NCI-H1436 (cell line): ENCODE results near the gene HYDIN.
"Not testable (repeated sequence)": the region's sequence is repeated elsewhere in the genome, so short reads cannot be mapped to it uniquely, and the experiment has no call there.

Experiments used
- DNase-seq: peaks from one replicate; lab custom pipeline; 2025; lab: John Stamatoyannopoulos, UW

The HYDIN gene

DNA sequence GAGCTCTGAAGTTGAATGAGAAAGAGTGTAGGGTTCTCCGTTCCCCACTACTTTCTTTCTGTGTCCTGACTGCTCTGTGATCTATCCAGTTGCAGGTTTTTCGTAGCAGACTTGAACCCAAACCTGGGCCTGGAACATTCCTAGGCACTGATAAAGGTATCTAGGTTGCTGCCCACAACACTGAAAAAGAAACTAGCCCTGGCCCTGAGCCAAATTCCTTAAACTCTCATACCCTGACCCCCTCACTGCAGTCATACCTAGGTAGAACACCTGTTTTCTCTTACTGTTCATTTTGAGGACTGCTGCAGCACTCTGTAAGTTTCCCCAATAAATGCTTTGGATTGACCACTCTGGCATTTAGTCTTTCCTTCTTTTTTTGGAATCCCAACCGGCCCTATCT, 5.4 kb downstream of the HYDIN start:
- no peak for DNase-seq

DNA sequence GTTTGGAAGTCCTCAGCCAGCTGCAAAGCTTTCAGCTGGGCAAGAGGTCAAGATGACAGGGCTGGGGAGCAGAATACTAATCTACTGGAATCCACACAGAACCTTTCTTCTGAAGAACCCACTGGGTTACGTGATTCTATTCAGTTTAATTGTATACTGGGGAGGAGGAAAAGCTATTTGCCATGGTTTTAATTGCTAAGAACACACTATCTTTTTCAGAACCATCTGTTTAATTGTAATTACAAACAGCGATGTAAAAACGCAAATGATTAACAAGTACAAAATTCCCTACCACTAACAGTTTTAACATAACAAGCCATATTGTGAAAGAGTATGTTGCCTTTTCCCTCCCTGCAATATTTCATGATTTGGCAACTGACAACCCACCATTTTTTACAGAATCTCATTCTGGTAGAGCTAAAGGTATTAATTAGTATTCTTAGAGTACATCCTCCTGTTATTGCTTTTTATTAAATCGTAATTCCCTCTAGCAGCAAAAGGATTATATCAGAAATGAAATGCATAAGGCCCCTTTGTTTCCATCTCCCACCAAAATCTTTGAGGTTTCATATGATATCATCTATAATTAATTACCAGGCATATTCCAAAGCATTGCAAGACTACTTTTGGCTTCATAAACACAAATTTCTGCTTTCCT, 12.1 kb downstream of the HYDIN start:
- DNase-seq: no peak

DNA sequence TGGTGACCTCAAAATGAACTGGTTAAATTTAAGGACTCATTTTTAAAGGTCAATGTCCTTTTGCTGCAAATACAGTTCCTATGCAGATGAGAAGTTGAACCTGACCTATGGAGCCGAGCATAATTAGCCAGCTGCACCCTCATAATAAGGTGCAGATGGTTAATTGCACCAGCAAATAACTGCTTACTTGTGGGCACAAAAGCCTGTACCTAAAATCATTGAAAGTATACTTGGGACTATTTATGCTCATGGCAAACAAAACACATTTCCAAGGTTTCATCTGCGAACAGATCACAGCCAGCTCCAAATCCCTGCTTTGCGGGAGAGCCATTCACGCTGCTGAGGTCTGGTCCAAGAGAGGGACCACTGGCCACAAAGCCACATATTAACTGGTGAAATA, 13.0 kb downstream of the HYDIN start:
- DNase-seq: peak; percentile 1

DNA sequence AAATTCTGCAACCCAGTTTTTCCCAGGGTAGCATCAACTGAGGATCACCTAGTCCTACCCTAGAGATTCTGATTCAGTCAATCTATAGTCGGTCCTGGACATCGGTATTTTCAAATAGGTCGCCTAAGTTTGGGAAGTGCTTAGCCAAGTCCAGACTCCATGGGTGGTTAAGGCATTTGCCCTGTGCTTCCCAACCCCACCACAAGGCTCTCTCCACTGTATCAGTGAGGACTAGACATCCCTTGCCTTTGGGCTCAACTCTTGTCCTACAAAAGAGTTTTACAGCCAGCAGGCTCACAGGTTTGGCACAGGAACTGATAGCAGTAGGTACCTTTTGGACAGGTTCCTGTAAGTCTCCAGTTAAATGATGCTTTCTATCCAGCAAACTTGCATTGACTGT, 13.8 kb downstream of the HYDIN start:
- no peak for DNase-seq

DNA sequence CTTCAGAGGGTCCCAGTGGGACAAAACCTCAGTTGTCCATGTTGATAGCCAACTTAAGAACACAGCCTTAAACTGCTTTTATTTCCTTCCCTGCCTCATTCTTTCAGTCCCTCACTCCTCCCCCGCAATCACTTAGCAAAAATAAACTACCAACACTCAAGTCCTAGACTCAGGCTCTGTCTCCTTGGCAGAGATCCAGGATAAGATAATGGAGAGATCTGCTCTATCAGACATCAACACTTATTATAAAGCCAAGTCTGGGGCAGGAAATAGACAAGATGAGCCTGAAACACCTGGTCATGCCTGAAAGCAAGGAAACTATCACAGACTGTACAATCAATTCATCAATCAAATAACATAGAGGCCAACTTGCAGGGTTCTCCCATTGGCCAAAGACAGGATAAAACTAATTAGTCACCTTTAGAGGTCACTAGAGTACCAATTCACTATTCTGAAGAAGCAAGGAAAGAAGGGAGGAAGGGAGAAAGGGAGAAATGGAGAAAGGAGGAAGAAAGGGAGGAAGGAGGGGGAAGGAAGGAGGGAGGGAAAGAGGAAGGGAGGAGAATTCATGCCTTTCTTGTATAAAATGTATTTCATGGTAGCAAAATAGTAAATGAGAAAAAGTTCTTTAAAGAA, 15.7 kb downstream of the HYDIN start:
- DNase-seq: peak; percentile 7

DNA sequence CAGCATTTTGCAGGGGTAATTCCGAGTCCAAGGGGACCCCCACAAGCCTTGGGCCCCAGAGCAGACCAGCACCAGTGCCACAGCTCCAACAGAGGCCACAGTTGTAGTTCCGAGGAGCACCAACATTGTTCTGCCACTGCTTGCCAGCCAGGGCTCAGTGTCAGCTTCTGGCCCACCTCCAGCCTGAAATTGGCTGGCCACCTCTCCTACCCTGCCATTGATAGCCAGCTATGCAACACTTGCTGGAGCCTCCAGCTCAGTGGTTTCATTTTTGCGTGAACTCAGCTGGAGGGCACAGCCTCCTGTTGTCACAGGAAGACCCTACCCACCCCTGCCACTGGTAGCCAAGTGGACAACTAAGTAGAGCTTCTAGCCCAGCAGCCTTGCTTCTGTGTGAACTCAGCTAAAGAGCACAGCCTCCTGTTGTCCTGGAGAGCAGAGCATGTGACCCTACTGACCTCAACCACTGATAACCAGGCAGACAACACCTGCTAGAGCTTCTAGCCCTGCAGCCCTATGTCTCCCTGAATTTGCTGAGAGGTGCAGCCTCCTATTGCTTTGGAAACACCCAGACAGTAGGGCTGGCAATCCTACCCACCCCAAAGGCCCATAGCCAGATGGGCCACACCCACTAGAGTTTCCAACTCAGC, 24.9 kb downstream of the HYDIN start:
- DNase-seq: no peak

DNA sequence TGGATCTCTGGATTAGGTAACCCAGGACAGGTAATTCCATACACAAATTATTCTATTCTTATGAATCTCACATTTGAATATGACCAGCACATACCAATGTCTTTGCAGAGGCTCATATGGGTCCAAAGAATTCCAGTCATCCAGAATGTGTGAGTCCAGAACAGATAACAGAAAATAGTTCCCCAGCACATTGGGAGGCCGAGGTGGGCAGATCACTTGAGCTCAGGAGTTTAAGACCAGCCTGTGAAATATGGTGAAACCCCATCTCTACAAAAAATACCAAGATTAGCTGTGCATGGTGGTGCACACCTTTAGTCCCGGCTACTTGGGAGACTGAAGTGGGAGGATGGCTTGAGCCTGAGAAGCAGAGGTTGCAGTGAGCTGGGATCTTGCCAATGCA, 26.9 kb downstream of the HYDIN start:
- DNase-seq: no peak

DNA sequence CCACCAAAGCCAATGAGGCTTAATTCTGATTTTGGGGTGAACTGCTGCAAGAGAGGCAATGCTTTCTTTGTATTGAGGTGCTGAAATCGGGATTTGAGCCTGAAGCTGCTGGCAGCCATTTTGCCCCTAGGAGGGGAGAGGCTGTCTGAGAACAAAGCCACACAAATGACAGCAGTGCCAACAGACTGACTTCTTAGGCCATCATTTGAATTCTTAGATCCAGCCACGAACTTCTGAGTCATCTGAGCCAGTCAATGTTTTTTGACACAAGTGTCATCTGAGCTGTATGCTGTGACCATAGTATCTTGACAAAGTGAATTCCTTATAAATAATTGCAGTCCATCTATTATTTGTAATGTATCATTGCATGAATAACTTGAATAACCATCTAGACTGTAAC, 29.0 kb downstream of the HYDIN start:
- no peak for DNase-seq

DNA sequence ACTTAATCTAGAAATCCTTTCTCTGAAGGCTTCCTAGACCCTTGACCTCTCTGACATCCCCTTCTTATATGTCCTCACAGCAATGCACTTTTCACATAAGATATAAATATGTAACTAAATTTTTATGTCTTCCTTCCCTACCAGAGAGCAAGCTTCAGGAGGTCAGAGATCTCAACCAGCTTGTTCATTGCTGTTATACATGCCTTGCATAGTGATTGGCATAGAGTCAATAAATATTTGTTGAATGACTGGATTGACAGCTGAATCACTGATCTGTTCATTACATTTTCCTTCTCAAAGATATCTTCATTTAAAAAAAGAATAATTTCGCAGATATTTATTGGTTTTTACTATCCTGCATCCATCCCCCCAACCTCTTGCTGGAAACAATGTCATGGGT, 29.5 kb downstream of the HYDIN start:
- no peak for DNase-seq

DNA sequence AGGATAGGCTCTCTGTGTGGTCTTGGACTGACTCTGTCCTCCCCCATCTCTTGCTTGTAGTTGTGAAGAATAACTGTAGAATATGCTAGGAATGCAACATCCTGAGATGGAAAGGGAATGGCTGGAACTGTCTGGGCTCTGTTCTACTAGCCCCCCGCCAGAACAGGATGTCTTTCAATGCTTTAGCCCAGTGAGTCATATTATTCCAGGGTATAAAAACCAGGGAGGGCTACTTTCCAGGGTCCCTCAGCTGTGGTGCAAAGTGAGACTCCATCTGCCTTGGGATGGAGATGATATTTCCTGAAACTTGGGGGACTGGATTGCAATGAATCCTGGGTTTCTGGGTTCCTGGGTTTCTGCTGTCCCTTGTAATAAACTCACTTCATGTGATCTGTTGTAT, 32.1 kb downstream of the HYDIN start:
- DNase-seq: no peak

DNA sequence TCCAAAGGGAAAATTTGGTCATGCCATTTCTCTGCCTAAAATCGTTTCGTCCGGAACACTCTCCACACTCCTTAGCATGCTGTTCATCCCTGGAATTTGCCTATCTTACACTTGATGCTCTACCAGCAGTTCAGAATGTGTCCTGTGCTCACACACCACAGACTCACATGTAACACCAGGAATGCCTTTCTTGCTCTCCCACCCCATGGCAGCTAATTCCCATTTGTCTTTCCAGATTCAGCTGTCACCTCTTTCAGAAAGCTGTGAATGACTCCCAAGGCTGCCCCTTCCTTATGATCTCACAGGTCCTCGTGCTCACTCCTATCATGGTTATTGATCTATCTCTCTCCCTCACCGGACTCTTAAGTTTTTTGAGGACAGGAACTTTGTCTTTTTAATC, 38.1 kb downstream of the HYDIN start:
- DNase-seq: no peak

DNA sequence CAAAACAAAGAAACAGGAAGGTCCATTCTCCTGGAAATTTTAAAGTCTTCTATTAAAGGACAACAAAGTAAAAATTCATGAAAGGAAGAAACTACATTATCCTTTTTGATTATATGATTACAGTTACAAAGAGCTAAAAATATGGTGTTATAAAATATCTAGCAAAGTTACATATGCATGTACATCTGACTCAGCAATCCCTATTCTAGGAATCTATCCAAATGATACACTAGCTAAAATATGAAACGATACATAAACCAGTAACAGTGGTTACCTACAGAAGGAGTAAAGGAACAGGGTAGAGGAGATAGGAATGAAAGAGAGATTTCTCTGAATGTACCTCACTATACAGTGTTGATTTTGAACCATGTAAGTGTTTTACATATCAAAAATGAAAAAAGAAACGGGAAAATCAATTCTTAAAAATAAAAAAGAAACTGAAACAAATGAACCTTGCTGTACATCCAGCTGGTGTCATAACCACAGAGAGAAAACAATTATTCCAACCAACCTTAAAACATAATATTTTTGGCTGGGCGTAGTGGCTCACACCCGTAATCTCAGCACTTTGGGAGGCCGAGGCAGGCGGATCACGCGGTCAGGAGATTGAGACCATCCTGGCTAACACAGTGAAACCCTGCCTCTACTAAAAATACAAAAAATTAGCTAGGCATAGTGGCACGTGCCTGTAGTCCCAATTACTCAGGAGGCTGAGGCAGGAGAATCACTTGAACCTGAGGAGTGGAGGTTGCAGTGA, 41.4 kb downstream of the HYDIN start:
- no peak for DNase-seq

DNA sequence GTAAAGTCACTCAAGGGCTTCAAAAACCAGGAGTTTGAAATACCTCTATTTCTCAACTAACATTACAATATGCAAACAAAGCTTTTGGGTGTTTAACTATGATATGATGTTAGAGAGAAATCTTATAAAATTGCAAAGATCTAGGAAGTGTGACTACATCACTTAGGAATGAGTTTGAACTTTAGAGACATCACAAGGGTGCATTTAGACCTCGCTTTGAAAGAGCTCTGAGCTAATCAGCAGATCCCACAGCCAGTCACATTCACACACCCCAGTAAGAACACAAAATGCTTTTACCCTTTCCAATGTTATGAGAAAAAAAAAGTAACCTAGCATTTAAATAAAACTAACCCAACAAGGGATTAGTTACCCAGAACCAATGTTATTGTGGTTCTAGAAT, 45.2 kb downstream of the HYDIN start:
- DNase-seq: no peak

DNA sequence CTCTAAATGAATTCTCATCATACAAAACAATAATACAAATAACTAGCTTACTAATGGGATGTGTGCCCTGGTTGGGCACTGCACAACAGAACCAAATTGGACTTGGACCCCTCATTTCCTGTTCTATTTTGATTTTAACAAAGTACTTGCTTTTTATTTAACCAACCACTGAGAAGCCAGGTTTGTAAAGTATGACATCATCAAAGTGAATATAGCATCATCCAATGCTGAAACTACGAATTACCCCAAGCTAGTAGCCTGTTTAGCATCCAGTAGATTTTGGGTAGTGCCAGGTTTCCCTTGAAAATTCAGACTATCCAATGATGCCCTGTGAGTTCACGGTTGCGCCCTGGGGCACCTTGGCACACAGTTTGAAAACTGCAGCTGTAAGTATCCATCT, 51.0 kb downstream of the HYDIN start:
- DNase-seq: no peak

DNA sequence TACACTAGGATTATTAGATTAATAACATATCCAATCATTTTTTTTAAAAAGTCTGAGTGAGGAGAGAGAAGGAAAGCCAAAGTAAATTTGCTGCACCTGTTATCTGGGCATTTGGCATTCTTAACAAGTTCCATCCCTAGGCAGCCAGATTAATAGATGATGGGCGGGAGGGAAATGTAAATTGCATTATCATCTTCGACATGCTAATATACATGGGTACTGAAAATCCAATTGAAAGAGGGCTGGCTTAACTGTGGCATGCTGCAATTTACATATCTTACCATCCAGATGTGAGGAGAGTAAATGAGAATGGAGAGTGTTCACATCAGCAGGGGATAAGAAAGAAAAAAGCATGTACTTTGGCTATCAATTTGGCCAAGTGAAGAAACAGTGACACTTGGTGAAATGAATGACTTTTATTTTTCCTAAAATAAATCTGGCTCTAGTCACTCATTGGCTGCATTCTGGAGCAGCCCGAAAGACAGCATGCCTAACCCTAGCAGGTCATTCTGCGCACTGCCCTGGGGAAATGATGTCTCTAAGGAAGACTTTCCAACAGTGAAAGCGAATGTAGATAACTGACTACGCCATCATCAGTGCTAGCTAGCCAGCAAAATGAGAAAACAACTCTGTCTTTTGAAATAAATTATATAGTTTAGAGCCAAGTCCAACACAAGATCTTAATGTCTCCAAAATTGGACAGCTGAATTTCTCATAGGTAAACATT, 57.9 kb downstream of the HYDIN start:
- DNase-seq: no peak

DNA sequence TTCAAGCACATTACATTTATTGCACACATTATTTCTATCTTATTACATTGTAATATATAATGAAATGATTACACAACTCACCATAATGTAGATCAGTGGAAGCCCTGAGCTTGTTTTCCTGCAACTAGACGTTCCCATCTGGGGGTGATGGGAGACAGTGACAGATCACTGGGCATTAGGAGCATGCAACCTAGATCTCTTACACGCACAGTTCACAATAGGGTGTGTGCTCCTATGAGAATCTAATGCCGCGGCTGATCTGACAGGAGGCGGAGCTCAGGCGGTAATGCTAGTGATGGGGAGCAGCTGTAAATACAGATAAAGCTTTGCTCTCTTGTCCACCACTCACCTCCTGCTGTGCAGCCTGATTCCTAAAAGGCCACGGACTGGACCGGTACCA, 69.5 kb downstream of the HYDIN start:
- DNase-seq: not testable (repeated sequence)

DNA sequence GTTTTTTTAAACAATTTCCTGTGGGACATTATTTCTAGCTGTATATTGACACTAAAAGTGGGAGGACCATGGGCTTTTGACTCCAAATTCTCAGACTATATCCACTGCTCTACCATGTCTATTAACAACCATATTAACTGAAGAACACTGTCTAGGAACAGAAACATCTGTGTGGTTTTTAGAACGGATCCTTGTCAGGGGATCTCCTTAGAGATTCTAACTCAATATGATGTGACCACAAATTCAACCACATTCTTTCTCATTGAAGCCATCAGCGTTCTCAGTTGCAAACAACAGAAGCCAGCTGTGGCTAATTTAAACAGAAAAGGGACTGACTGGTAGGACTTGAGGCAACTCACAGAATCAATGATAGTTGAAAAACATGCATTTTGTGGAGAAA, 73.2 kb downstream of the HYDIN start:
- not testable (repeated sequence) for DNase-seq

DNA sequence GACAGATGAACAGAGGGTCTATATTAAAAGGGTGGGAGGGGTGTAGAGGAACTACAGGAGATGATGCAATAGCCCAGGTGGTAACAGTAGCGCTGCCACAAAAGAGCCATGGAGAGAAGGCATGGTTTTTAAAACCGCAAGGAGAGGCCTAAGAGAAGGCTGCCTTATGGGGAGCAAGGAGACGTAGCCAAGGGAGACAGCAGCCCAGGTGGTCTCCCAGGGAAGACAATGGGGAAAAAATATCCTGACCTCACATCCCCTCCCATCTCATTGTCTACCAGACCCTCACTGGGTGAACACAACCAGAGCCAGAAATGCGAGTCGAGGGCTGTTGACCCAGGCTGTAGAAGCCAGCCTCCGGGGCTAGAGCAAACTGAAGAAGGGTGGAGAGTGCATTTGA, 77.2 kb downstream of the HYDIN start:
- DNase-seq: not testable (repeated sequence)

DNA sequence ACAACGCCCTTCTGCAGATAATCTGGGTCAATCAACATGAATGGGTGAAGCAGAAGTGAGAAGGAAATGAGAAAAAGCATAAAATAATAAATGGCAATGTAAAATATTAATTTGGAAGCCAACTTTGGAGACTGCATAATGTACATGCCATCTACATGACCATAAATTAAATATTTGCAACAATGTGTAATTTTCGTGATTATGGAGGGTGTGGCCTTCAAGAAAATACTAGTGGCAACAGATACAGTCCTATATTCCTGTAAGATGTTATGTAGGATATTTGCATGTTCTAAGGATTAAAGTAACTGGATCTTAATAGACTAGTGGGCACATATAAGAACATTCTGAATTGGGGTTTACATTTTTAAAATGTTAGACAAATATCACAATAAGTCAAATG, 78.9 kb downstream of the HYDIN start:
- not testable (repeated sequence) for DNase-seq

DNA sequence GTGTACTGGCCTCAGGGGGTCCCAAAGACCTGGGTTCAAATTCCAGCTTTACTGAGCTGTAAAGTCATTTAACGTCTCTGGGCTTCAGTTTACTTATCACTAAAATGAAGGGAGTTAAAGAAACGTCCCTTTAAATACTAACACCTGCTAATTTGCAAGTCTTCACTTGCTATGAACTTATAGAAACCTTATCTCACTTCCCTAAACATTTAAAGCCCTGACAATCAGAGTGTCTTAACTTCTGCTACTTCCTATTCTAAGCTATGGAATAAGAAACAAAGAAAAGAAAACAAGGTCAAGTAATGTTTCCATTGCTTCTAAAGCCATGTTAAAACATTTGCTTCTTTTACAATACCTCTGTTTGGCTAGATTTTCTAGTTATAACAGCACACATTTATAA, 87.3 kb downstream of the HYDIN start:
- not testable (repeated sequence) for DNase-seq

DNA sequence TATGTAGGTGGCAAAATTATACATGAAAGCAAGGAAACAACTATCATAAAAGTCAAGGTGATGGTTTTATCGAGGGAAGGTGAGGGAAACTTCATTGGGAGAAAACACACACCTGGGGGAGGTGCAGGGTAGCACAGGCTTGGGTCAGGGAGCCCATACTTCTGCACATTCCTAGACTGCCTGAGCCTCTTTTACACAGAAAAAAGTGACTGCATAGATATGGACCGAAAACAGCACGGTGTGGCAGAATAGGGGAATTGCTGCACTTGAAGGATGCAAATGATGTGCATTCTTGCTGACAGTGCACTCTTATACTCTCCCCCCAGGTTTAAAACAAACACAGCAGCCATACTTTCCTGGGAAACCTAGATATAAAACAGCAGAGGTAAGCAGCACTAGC, 120.0 kb downstream of the HYDIN start:
- DNase-seq: not testable (repeated sequence)

DNA sequence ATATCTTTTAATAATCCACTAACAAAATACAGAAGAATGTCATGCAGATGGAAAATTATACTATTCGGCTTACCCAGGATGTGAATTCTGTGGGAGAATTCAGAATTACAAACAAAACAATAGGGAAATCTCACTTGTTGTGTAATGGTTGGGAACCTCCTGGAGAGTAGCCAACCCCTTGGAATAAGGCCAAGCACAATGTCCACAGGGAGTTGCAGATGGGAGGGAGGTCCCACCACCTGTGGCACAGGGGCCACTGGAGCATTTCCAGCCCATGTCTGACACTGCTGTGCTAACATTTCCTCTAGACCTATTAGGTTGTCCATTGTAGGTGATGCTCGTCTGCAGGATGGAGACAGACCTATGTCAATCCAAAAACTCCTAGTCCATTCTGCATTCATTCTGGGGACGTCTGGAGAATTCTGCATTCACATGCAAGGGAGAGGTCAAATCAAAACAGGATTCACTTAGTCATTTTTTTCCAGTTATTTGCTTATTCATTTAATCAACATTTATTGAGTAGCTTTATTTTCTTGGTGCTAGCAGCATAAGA, 120.8 kb downstream of the HYDIN start:
- DNase-seq: not testable (repeated sequence)
